WI38 (cell line): ENCODE data around the gene CDH12.

Source experiments
- H3K4me3 ChIP-seq: 2 replicates; pipeline ENCODE4 v1.5.1; 2011; ENCODE audit warnings: low read depth, mild to moderate bottlenecking, control low read depth, low read length
- CTCF ChIP-seq: IDR thresholded peaks from 2 replicates; pipeline ENCODE4 v1.5.1; 2012; ENCODE audit warnings: low read depth, mild to moderate bottlenecking, control low read depth, low read length

Gene CDH12

DNA sequence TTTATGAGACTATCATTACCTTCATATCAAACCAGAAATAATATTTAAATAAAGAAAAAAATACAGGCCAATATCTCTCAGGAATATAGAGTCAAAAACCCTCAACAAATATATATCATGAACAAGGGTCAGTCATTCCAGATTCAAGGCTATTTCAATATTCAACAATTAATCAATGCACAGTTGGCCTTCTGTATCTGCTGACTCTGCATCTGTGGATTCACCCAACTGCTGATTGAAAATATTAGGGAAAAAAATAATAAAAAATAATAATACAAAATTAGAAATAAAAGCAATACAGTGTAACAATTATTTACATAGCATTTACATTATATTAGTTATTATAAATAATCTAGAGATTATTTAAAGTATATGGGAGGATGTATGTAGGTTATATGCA, 1114.0 kb downstream of the CDH12 start:
- H3K4me3 ChIP-seq: no peak overlapping the region
- TF ChIP-seq CTCF: no peak

GRCh38 chr5:21723500-21723899, 1129.6 kb downstream of the CDH12 start:
- no peak for TF ChIP-seq CTCF
- no peak overlapping the region for H3K4me3 ChIP-seq

DNA sequence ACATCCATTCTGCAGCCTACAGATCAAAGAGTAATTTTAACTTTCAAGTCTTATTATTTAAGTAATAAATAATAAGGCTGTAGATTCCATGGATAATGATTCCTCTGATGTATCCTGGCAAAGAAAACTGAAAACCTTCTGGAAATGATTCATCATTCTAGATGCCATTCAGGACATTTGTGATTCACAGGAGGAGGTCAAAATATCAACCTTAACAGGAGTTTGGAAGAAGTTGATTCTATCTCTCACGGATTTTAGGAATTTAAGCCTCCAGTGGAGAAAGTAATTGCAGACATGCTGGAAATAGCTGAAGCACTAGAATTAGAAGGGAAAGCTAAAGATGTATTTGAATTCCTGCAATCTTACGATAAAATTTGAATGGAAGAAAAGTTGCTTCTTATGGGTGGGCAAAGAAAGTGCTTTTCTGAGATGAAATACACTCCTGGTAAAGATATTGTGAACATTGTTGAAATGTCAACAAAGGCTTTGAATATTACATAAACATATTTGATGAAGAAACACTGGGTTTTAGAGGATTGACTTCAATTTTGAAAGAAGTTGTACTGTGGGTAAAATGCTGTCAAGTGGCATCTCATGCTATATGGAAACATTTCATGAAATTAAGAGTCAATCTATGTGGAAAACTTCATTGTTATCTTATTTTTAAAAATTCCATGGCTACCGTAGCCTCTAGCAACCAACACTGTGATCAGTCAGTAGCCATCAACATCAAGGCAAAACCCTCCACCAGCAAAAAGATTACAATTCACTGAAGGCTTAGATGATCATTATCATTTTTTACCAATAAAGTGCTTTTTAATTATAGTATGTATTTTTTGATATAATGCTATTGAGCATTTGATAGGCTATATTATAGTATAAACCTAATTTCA, 1141.0 kb downstream of the CDH12 start:
- no peak overlapping the region for H3K4me3 ChIP-seq
- TF ChIP-seq CTCF: no peak

- TF ChIP-seq CTCF: no peak
- no peak overlapping the region for H3K4me3 ChIP-seq
Measured at GRCh38 chr5:21709770-21710169, 1143.4 kb downstream of the CDH12 start.

- no peak for TF ChIP-seq CTCF
Measured at GRCh38 chr5:21704974-21705668, 1148.0 kb downstream of the CDH12 start.

GRCh38 chr5:21701317-21701716, 1151.8 kb downstream of the CDH12 start:
- TF ChIP-seq CTCF: no peak

More at GRCh38 chr5:21704974-21705668, 1148.0 kb downstream of the CDH12 start:
- H3K4me3 ChIP-seq: no peak overlapping the region

More at GRCh38 chr5:21701317-21701716, 1151.8 kb downstream of the CDH12 start:
- H3K4me3 ChIP-seq: no peak overlapping the region
